ENCODE data around the gene FAM131A. TPM values are rescaled to one million over a fixed set of nuclear protein-coding genes. Genes with fewer than 3 reads are reported as not detected.

FAM131A gene
- total and polyA plus RNA-seq, 2 donors (not counting 3 experiments of a cell fraction or from before 2014, with no cell fraction given): 19.9 to 29.9 TPM

GRCh38 chr3:184343200-184343876 lies 5.9 kb downstream of the FAM131A start:
- intact Hi-C loops (cut with micrococcal nuclease) (no loop called here), dilution Hi-C loops (cut with MboI; ENCODE audit: extremely low pct_ligation_motif_present, low sequenced_read_pairs) (no loop called here)
- no peak for FAIRE-seq

More at GRCh38 chr3:184343200-184343876, 5.9 kb downstream of the FAM131A start:
- Histone ChIP-seq H3K9me1 (replicated peaks; ENCODE audit: control insufficient read depth, extremely low read depth, insufficient read depth, low read length) (no peaks in the 10 kb centered on the region), H4K20me1 (replicated peaks; ENCODE audit: control insufficient read depth, extremely low read depth, insufficient read depth, low read length) (no peaks in the 10 kb centered on the region), H3K79me2 (ENCODE audit: control insufficient read depth, insufficient read depth, low read length) (peaks cover 18% of the 10 kb centered on the region), H3K9me3 (replicated peaks; ENCODE audit: control insufficient read depth, insufficient read depth, low read length) (no peaks in the 10 kb centered on the region), H2AFZ (ENCODE audit: low read depth, low read length) (no peak overlapping the region), H3K4me2 (ENCODE audit: insufficient read depth, low read length) (no peak overlapping the region), H3K27me3 (ENCODE audit: control insufficient read depth in 2 of 2, insufficient read depth in 2 of 2, low read length in 2 of 2) (no peaks in the 10 kb centered on the region), H3K4me1 (ENCODE audit: control insufficient read depth, extremely low read depth, insufficient read depth, low read length) (peaks cover 16% of the 10 kb centered on the region), H3K4me3 (replicated peaks in 1 of 3; ENCODE audit: insufficient read depth in 1 of 3, low read depth in 1 of 3, low read length in 3 of 3) (no peak overlapping the region), H3K36me3 (ENCODE audit: control insufficient read depth in 2 of 2, extremely low read depth in 1 of 2, insufficient read depth in 2 of 2, low read length in 2 of 2) (peaks cover 6 to 25% of the 10 kb centered on the region in 2 experiments), H3K27ac (ENCODE audit: insufficient read depth, low read depth, low read length) (no peak overlapping the region), H3K9ac (replicated peaks; ENCODE audit: extremely low read depth, insufficient read depth, low read length) (no peak overlapping the region)
- CTCF ChIA-PET: interaction anchor here (0.7 to 0.8 kb wide), 2 partner anchors 10 to 1536 kb away, joined by 3 read pairs; no protein-coding TSS in a partner anchor
- TF ChIP-seq POLR2A (IDR thresholded peaks at IDR 0.05; ENCODE audit: low read depth, low read length): no peak
- TF ChIP-seq, protein P1, sequence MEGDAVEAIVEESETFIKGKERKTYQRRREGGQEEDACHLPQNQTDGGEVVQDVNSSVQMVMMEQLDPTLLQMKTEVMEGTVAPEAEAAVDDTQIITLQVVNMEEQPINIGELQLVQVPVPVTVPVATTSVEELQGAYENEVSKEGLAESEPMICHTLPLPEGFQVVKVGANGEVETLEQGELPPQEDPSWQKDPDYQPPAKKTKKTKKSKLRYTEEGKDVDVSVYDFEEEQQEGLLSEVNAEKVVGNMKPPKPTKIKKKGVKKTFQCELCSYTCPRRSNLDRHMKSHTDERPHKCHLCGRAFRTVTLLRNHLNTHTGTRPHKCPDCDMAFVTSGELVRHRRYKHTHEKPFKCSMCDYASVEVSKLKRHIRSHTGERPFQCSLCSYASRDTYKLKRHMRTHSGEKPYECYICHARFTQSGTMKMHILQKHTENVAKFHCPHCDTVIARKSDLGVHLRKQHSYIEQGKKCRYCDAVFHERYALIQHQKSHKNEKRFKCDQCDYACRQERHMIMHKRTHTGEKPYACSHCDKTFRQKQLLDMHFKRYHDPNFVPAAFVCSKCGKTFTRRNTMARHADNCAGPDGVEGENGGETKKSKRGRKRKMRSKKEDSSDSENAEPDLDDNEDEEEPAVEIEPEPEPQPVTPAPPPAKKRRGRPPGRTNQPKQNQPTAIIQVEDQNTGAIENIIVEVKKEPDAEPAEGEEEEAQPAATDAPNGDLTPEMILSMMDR (IDR thresholded peaks at IDR 0.05; ENCODE audit: extremely low read depth in 1 of 2, insufficient read depth in 1 of 2, low read depth in 1 of 2, low read length in 2 of 2): no peak
- TF ChIP-seq GATA2 (IDR thresholded peaks at IDR 0.05; ENCODE audit: insufficient read depth, insufficient read length, low read depth, low read length): no peak
- TF ChIP-seq POLR2AphosphoS5 (IDR thresholded peaks at IDR 0.05; ENCODE audit: insufficient read depth, low read depth, low read length): no peak
- no peak for TF ChIP-seq EZH2 (IDR thresholded peaks at IDR 0.05; ENCODE audit: borderline replicate concordance, low read depth, low read length, severe bottlenecking)
- no peak for TF ChIP-seq MAX (IDR thresholded peaks at IDR 0.05; ENCODE audit: insufficient read depth, insufficient read length)
- TF ChIP-seq MYC (IDR thresholded peaks at IDR 0.05; ENCODE audit: low read depth, low read length): no peak
- no peak for TF ChIP-seq FOS (IDR thresholded peaks at IDR 0.05; ENCODE audit: borderline replicate concordance, insufficient read depth, low read length)
- no peak for TF ChIP-seq JUN (IDR thresholded peaks at IDR 0.05; ENCODE audit: borderline replicate concordance, insufficient read depth, insufficient read length, low read depth)
- BruUV-seq (replicated peaks): no TSS peak
- DNase-seq (ENCODE audit: low read depth, low spot score): no peak
- POLR2A ChIA-PET: no interaction called here

Data from endothelial cell of umbilical vein (primary cell).